ENCODE measurements around the gene CDON. TPM values are rescaled to one million over a fixed set of nuclear protein-coding genes. Genes with fewer than 3 reads are reported as not detected.

CDON gene
- total and polyA plus RNA-seq, 8 donors, result 8.6 to 16.3 (median 11.4) TPM

- no peak for ATAC-seq
Measured at GRCh38 chr11:126048197-126048596, 14.5 kb downstream of the CDON start.

DNA sequence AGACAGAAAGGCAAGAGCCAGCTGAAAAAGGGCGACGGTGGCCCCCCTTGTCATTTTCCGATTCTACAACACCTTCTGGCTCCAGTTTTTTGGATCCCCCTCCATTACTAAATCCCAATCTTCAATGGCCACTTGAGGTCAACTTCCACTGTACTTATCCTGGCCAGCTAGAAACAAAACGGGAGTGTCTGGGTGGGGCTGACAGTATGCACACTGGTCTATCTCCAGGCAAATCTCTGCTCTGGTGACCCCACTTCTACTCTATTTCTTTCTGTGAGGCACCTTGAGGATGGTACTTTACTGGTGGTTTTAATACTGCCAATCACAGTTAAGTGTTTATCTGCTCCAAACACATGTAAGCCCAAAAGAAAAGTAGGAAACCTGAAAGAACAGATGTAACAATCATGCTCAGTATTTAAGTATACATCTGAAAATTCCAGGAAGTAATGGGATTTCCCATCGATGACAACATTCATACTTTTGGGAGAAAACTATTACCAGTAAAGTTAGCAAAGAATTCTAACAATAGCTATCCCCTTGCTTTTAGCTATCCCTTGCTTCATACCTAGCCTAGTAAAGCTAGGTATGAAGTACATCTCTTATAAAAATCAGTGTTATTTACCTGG lies 16.0 kb downstream of the CDON start:
- Histone ChIP-seq H3K9me3 (no peaks in the 10 kb centered on the region), H3K36me3 (no peaks in the 10 kb centered on the region), H3K4me1 (no peaks in the 10 kb centered on the region), H3K27ac (no peak overlapping the region), H3K27me3 (no peaks in the 10 kb centered on the region), H3K4me3 (no peak overlapping the region)
- DNase-seq, result no peak
- no peak for TF ChIP-seq CTCF (IDR thresholded peaks at IDR 0.05)
- no peak for ATAC-seq
- intact Hi-C loops (cut with DNase I), result no loop called here

More at GRCh38 chr11:126048197-126048596, 14.5 kb downstream of the CDON start:
- no peak for DNase-seq
- Histone ChIP-seq H3K27ac (no peak overlapping the region), H3K36me3 (no peaks in the 10 kb centered on the region), H3K4me1 (no peaks in the 10 kb centered on the region), H3K4me3 (no peak overlapping the region), H3K9me3 (no peaks in the 10 kb centered on the region), H3K27me3 (no peaks in the 10 kb centered on the region)
- TF ChIP-seq CTCF (IDR thresholded peaks at IDR 0.05), result no peak
- intact Hi-C loops (cut with DNase I), result no loop called here

DNA sequence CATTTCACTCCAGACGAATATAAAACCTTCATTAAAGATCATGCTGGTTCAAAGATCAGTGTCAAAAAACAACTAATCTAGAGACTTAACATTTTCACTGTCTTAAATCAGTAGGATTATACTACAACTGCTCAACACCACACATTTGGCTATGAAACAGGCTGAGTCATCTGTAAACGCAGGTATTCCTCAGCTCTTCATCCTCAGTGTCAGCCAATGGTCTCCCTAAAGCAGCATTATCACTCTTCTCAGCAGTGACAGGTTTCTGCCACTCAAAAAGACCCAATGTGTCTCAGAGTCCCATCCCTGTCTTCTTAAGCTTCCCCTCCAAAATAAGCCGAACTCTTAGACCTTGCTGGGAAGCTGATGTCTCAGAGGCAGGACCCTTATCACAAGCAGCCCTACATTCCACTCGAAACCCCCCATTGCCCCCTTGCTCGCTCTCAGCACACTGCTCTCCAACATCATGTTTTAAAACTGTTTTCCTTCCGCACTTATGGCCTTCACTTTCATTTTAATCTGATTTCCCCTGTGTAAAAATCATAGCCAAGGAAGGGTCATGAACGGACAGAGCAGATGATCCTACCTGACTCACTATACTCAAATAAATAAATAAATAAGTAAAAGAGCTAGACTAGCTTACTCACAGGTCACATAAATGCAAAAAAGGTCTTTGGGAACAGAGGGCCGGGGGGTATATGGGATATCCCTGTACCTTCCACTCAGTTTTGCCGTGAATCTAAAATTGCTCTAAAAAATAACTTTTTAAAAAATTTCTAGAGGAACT lies 23.0 kb downstream of the CDON start:
- Histone ChIP-seq H3K4me1 (peaks cover 0 to 2% of the 10 kb centered on the region in 2 donors), H3K36me3 (no peaks in the 10 kb centered on the region), H3K9me3 (no peaks in the 10 kb centered on the region), H3K27ac (no peak overlapping the region), H3K4me3 (no peak overlapping the region), H3K27me3 (no peaks in the 10 kb centered on the region)
- ATAC-seq, result no peak
- DNase-seq, result no peak
- intact Hi-C loops (cut with DNase I), result no loop called here
- no peak for TF ChIP-seq CTCF (IDR thresholded peaks at IDR 0.05)

- no peak overlapping the region for H3K27ac ChIP-seq
- H3K9me3 ChIP-seq, result no peaks in the 10 kb centered on the region
- no peaks in the 10 kb centered on the region for H3K27me3 ChIP-seq
- no peak overlapping the region for H3K4me3 ChIP-seq
- intact Hi-C loops (cut with DNase I), result no loop called here
- peaks cover 0 to 4% of the 10 kb centered on the region in 2 donors for H3K4me1 ChIP-seq
- TF ChIP-seq CTCF (IDR thresholded peaks at IDR 0.05), result no peak
- H3K36me3 ChIP-seq, result no peaks in the 10 kb centered on the region
- DNase-seq, result no peak
- no peak for ATAC-seq
Measured at GRCh38 chr11:126035718-126036117, 26.9 kb downstream of the CDON start.

- intact Hi-C loops (cut with DNase I), result no loop called here
- Histone ChIP-seq H3K27ac (no peak overlapping the region), H3K4me1 (peaks cover 0 to 4% of the 10 kb centered on the region in 2 donors), H3K4me3 (no peak overlapping the region), H3K27me3 (no peaks in the 10 kb centered on the region), H3K9me3 (no peaks in the 10 kb centered on the region), H3K36me3 (no peaks in the 10 kb centered on the region)
- DNase-seq (no peak), ATAC-seq (peak; percentile 51)
- no peak for TF ChIP-seq CTCF (IDR thresholded peaks at IDR 0.05)
Measured at GRCh38 chr11:126034933-126035425, 27.7 kb downstream of the CDON start.

Measured in left lung (tissue), 10 donors.